K562 (cell line): ENCODE data around the gene SAMD15. TPM values are rescaled to one million over a fixed set of nuclear protein-coding genes. Genes with fewer than 3 reads are reported as not detected.
A peak's percentile ranks its signal among the peaks of the same experiment; 100 is the strongest.

Source experiments
- ARID1B ChIP-seq: fragments of 450-650 bp; IDR thresholded peaks from 2 replicates; pipeline ENCODE4 v1.6.1; 2016; ENCODE audit warnings: antibody characterized with exemption, mild to moderate bottlenecking, inconsistent platforms
- ATF3 ChIP-seq, 2 experiments: fragments of 450-650 bp in 1 of 2; sonication (generic) in 1 of 2; formaldehyde crosslinking in 1 of 2; IDR thresholded peaks in 1 of 2; conservative IDR thresholded peaks in 1 of 2; 2 replicates each; pipeline versions ENCODE4 v1.6.1 to v1.8.1; 2016 to 2023; ENCODE audit warnings: mild to moderate bottlenecking in 2 of 2, moderate library complexity in 2 of 2, inconsistent platforms in 1 of 2, missing genetic modification reagents in 1 of 2
- BCOR ChIP-seq: fragments of 450-650 bp; IDR thresholded peaks from 2 replicates; pipeline ENCODE4 v1.6.1; 2016
- BDP1 ChIP-seq: IDR thresholded peaks from 3 replicates; pipeline ENCODE4 v1.6.1; 2011; ENCODE audit not compliant: insufficient read length, insufficient read depth
- CBFA2T2 ChIP-seq: fragments of 450-650 bp; conservative IDR thresholded peaks from 2 replicates; pipeline ENCODE4 v1.6.1; 2017; ENCODE audit warnings: mild to moderate bottlenecking
- CTBP1 ChIP-seq: fragments of 450-650 bp; IDR thresholded peaks from 2 replicates; pipeline ENCODE4 v1.6.1; 2016; ENCODE audit warnings: borderline replicate concordance
- E2F3 ChIP-seq: fragments of 250-450 bp; sonication (Bioruptor Pico); IDR thresholded peaks from 2 replicates; pipeline ENCODE4 v1.4.0; 2020; ENCODE audit warnings: mild to moderate bottlenecking
- EP300 ChIP-seq: IDR thresholded peaks from 2 replicates; pipeline ENCODE4 v1.6.1; 2012; ENCODE audit warnings: low read length, improper control_type of control experiment
- ERF ChIP-seq: fragments of 450-650 bp; formaldehyde crosslinking; IDR thresholded peaks from 2 replicates; pipeline ENCODE4 v1.4.0; 2020; ENCODE audit warnings: mild to moderate bottlenecking, mixed read lengths
- HMG20B ChIP-seq: fragments of 250-450 bp; sonication (Bioruptor Pico); IDR thresholded peaks from 2 replicates; pipeline ENCODE4 v1.5.0; 2021; ENCODE audit warnings: mild to moderate bottlenecking
- KAT7 ChIP-seq: sonication (generic); formaldehyde crosslinking; IDR thresholded peaks from 2 replicates; pipeline ENCODE4 v1.8.0; 2022; ENCODE audit warnings: missing genetic modification reagents, mild to moderate bottlenecking, borderline replicate concordance
- KDM2B ChIP-seq: fragments of 250-450 bp; sonication (Bioruptor Pico); IDR thresholded peaks from 2 replicates; pipeline ENCODE4 v1.8.0; 2021; ENCODE audit warnings: mild to moderate bottlenecking, moderate library complexity
- MEF2D ChIP-seq: conservative IDR thresholded peaks from 2 replicates; pipeline ENCODE4 v1.6.1; 2016; ENCODE audit warnings: low read depth, missing genetic modification characterization, missing compliant biosample characterization
- MXI1 ChIP-seq: IDR thresholded peaks from 2 replicates; pipeline ENCODE4 v1.6.1; 2011; ENCODE audit warnings: low read depth, mild to moderate bottlenecking, improper control_type of control experiment, low read length
- NCOA4 ChIP-seq: fragments of 450-650 bp; IDR thresholded peaks from 2 replicates; pipeline ENCODE4 v1.6.1; 2018; ENCODE audit warnings: mild to moderate bottlenecking; ENCODE audit not compliant: partially characterized antibody
- NEUROD1 ChIP-seq: fragments of 150-350 bp; IDR thresholded peaks from 2 replicates; pipeline ENCODE4 v1.6.1; 2014; ENCODE audit warnings: borderline replicate concordance, low read length, low read depth; ENCODE audit not compliant: partially characterized antibody
- PML ChIP-seq: IDR thresholded peaks from 2 replicates; pipeline ENCODE4 v1.6.1; 2012; ENCODE audit warnings: low read length, inconsistent platforms
- PURB ChIP-seq: sonication (generic); formaldehyde crosslinking; IDR thresholded peaks from 2 replicates; pipeline ENCODE4 v1.9.0; 2021; ENCODE audit warnings: low read depth, mild to moderate bottlenecking, missing genetic modification reagents
- RBBP5 ChIP-seq: fragments of 200-600 bp; sonication (generic); IDR thresholded peaks from 2 replicates; pipeline ENCODE4 v1.6.1; 2012; ENCODE audit warnings: borderline replicate concordance, mild to moderate bottlenecking, low read length, control low read depth, inconsistent platforms; ENCODE audit not compliant: insufficient read depth, poor library complexity, severe bottlenecking
- SLC30A9 ChIP-seq: fragments of 250-450 bp; sonication (Bioruptor Pico); IDR thresholded peaks from 2 replicates; pipeline ENCODE4 v1.8.0; 2022; ENCODE audit warnings: mild to moderate bottlenecking, moderate library complexity
- SOX6 ChIP-seq: fragments of 450-650 bp; IDR thresholded peaks from 2 replicates; pipeline ENCODE4 v1.6.1; 2014; ENCODE audit warnings: mild to moderate bottlenecking
- THRB ChIP-seq: fragments of 450-650 bp; formaldehyde crosslinking; conservative IDR thresholded peaks from 2 replicates; pipeline ENCODE4 v1.4.0; 2022; ENCODE audit warnings: mild to moderate bottlenecking, missing genetic modification characterization
- TRIM24 ChIP-seq, 2 experiments: fragments of 450-650 bp; IDR thresholded peaks; 2 replicates each; pipeline ENCODE4 v1.6.1; 2016
- ZNF24 ChIP-seq: fragments of 450-650 bp; IDR thresholded peaks from 2 replicates; pipeline ENCODE4 v1.6.1; 2016
- ZNF707 ChIP-seq: fragments of 250-450 bp; sonication (Bioruptor Pico); conservative IDR thresholded peaks from 2 replicates; pipeline ENCODE4 v1.8.0; 2022; ENCODE audit warnings: inconsistent platforms, mild to moderate bottlenecking, moderate library complexity
- ZNF740 ChIP-seq, 3 experiments: fragments of 200-800 bp in 1 of 3; sonication (Bioruptor generic) in 1 of 3; sonication (generic) in 1 of 3; formaldehyde crosslinking in 1 of 3; IDR thresholded peaks; 2 replicates each; pipeline versions ENCODE4 v1.6.1 to v1.8.0; 2016 to 2022; ENCODE audit warnings: mild to moderate bottlenecking in 2 of 3, missing compliant biosample characterization in 2 of 3, missing genetic modification characterization in 2 of 3, missing genetic modification reagents in 1 of 3
- ZSCAN29 ChIP-seq: fragments of 450-650 bp; IDR thresholded peaks from 2 replicates; pipeline ENCODE4 v1.6.1; 2017
- polyA plus RNA-seq, 8 experiments: library from polyadenylated mRNA; depleted of rRNA in 4 of 8; stranded (reverse) in 5 of 8; unstranded in 3 of 8; fragments of >200 nt; fragmentation: Nextera tagmentation in 2 of 8; fragmentation: Illumina TruSeq in 1 of 8; extraction: Ambion mirVana in 2 of 8; extraction: Trizol in 1 of 8; gene quantifications; 2 replicates each; pipeline versions ENCODE4 v1.2.1 to v1.2.3, GENCODE V29; 2011 to 2014; ENCODE audit warnings: inconsistent platforms in 1 of 8, missing spikeins in 1 of 8
- total RNA-seq, 7 experiments: library from RNA; depleted of rRNA in 6 of 7; stranded (reverse); fragments of >200 nt in 6 of 7; fragmentation: Illumina TruSeq in 2 of 7; extraction: Trizol in 2 of 7; gene quantifications; 2 replicates each; pipeline versions ENCODE4 v1.2.1 to v1.2.3, GENCODE V29; 2011 to 2021; ENCODE audit warnings: low replicate concordance in 1 of 7
- TF ChIP-seq, protein P1 (sequence below): fragments of 250-450 bp; sonication (Bioruptor Pico); IDR thresholded peaks from 2 replicates; pipeline ENCODE4 v1.5.0; 2021

SAMD15 gene
- total and polyA plus RNA-seq, 9 of the 15 experiments (the other 6 are each of a cell fraction or from before 2014, with no cell fraction given), result 0.18 to 0.54 (median 0.25) TPM

GRCh38 chr14:77342726-77343397 lies 34.3 kb upstream of the SAMD15 start (continued):
- peak; percentile 72 for TF ChIP-seq ARID1B
- no peak for TF ChIP-seq ERF (CRISPR knock-in tag)
- no peak for TF ChIP-seq E2F3 (CRISPR knock-in tag)
- no peak for TF ChIP-seq BCOR
- peak; percentile 69 for TF ChIP-seq CBFA2T2
- TF ChIP-seq KAT7 (CRISPR knock-in tag), result no peak
- no peak for TF ChIP-seq ZSCAN29
- TF ChIP-seq THRB (CRISPR knock-in tag), result no peak
- TF ChIP-seq ZNF740 (CRISPR knock-in tag; IDR thresholded peaks at IDR 0.05), result no peak
- no peak for TF ChIP-seq ZNF740 (tag; IDR thresholded peaks at IDR 0.05)
- no peak for TF ChIP-seq MXI1
- TF ChIP-seq BDP1, result no peak
- no peak for TF ChIP-seq NEUROD1
- peak; percentile 73 for TF ChIP-seq ATF3 (IDR thresholded peaks at IDR 0.05)
- TF ChIP-seq ATF3 (CRISPR knock-in tag; conservative IDR thresholded peaks at IDR 0.05), result no peak
- TF ChIP-seq NCOA4, result no peak
- TF ChIP-seq CTBP1, result peak; percentile 41; the same call in 1 of the 2 replicates
- TF ChIP-seq PML, result no peak
- TF ChIP-seq EP300, result peak; percentile 53; the same call in 1 of the 2 replicates
- peak; percentile 81 for TF ChIP-seq SOX6
- no peak for TF ChIP-seq RBBP5
- TF ChIP-seq SLC30A9, result no peak
- TF ChIP-seq TRIM24 (IDR thresholded peaks at IDR 0.05), result no peak
- TF ChIP-seq PURB (CRISPR knock-in tag), result no peak
- TF ChIP-seq, protein P1, sequence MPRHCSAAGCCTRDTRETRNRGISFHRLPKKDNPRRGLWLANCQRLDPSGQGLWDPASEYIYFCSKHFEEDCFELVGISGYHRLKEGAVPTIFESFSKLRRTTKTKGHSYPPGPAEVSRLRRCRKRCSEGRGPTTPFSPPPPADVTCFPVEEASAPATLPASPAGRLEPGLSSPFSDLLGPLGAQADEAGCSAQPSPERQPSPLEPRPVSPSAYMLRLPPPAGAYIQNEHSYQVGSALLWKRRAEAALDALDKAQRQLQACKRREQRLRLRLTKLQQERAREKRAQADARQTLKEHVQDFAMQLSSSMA (CRISPR knock-in tag), result no peak
- TF ChIP-seq ZNF707, result no peak
- no peak for TF ChIP-seq KDM2B (CRISPR knock-in tag)
- no peak for TF ChIP-seq HMG20B (CRISPR knock-in tag)
- no peak for TF ChIP-seq MEF2D (tag)
- TF ChIP-seq ZNF24, result no peak
